ENCODE measurements around the gene GSG1L2. TPM values are rescaled to one million over a fixed set of nuclear protein-coding genes. Genes with fewer than 3 reads are reported as not detected.

GSG1L2 gene
- total and polyA plus RNA-seq, 12 donors = not detected

GRCh38 chr17:9776911-9777310 is 45.0 kb downstream of the GSG1L2 start:
- Histone ChIP-seq H3K27ac (no peak overlapping the region), H3K36me3 (no peaks in the 10 kb centered on the region), H3K4me1 (no peaks in the 10 kb centered on the region), H3K9me3 (peaks cover 0 to 13% (median 0%) of the 10 kb centered on the region in 11 donors), H3K4me3 (no peak overlapping the region), H3K27me3 (peaks cover 0 to 18% (median 4%) of the 10 kb centered on the region in 7 donors)
- intact Hi-C loops (cut with DNase I) = no loop called here
- ATAC-seq (no peak), DNase-seq (no peak)
- WGBS, 2 donors = 87 to 90% methylated on average over 9 of the region's 9 CpGs
- TF ChIP-seq CTCF (IDR thresholded peaks at IDR 0.05) = no peak

GRCh38 chr17:9772658-9773057 is 49.2 kb downstream of the GSG1L2 start:
- Histone ChIP-seq H3K27ac (no peak overlapping the region), H3K9me3 (peaks cover 0 to 13% (median 0%) of the 10 kb centered on the region in 11 donors), H3K4me1 (peaks cover 0 to under 1% (median 0%) of the 10 kb centered on the region in 9 donors), H3K36me3 (no peaks in the 10 kb centered on the region), H3K4me3 (no peak overlapping the region), H3K27me3 (peaks cover 0 to 26% (median 18%) of the 10 kb centered on the region in 7 donors)
- no peak for TF ChIP-seq CTCF (IDR thresholded peaks at IDR 0.05)
- DNase-seq = no peak
- ATAC-seq = no peak
- intact Hi-C loops (cut with DNase I) = no loop called here
- 74 to 78% methylated on average over 19 of the region's 19 CpGs for WGBS, 2 donors

GRCh38 chr17:9771465-9771864 is 50.4 kb downstream of the GSG1L2 start:
- TF ChIP-seq CTCF (IDR thresholded peaks at IDR 0.05) = no peak
- no peaks in the 10 kb centered on the region for H3K36me3 ChIP-seq
- no peak for DNase-seq
- intact Hi-C loops (cut with DNase I) = no loop called here
- H3K4me3 ChIP-seq = no peak overlapping the region
- no peak for ATAC-seq
- H3K27me3 ChIP-seq = peaks cover 0 to 34% (median 24%) of the 10 kb centered on the region in 7 donors
- H3K9me3 ChIP-seq = peaks cover 0 to 9% (median 0%) of the 10 kb centered on the region in 11 donors
- 92 to 93% methylated on average over 27 of the region's 27 CpGs for WGBS, 2 donors
- no peak overlapping the region for H3K27ac ChIP-seq
- H3K4me1 ChIP-seq = peaks cover 0 to 11% (median 0%) of the 10 kb centered on the region in 9 donors

GRCh38 chr17:9769036-9769695 is 52.7 kb downstream of the GSG1L2 start:
- H3K27me3 ChIP-seq = peaks cover 0 to 44% (median 24%) of the 10 kb centered on the region in 7 donors
- WGBS, 2 donors = 85% methylated on average over 15 of the region's 15 CpGs
- intact Hi-C loops (cut with DNase I) = loop anchor here in 4 of 10 donors (5.0 kb wide), 1 partner anchor 42 kb away; no protein-coding TSS in a partner anchor
- H3K9me3 ChIP-seq = no peaks in the 10 kb centered on the region
- no peak for TF ChIP-seq CTCF (IDR thresholded peaks at IDR 0.05)
- no peak overlapping the region for H3K27ac ChIP-seq
- ATAC-seq (no peak), DNase-seq (no peak)
- no peak overlapping the region for H3K4me3 ChIP-seq
- H3K4me1 ChIP-seq = peaks cover 0 to 19% (median 0%) of the 10 kb centered on the region in 9 donors
- no peaks in the 10 kb centered on the region for H3K36me3 ChIP-seq

All from heart right ventricle (tissue), 16 donors.